Neuronal stem cell (in vitro differentiated cells): ENCODE data around the gene CNTROB.

Experiments used
- DNase-seq: peaks from one replicate; pipeline ENCODE4 v3.0.0-alpha.2; 2013; ENCODE audit warnings: low spot score
- H2AFZ ChIP-seq: one replicate; pipeline ENCODE4 v1.6.1; 2013; ENCODE audit warnings: mild to moderate bottlenecking, low read length, inconsistent platforms
- H2AK5ac ChIP-seq: 2 replicates; pipeline ENCODE4 v1.6.1; 2013; ENCODE audit warnings: low read depth, mild to moderate bottlenecking, inconsistent platforms, low read length, moderate library complexity, mixed read lengths
- H2BK120ac ChIP-seq: 2 replicates; pipeline ENCODE4 v1.6.1; 2013; ENCODE audit warnings: low read depth, mild to moderate bottlenecking, inconsistent platforms, low read length, moderate library complexity, mixed read lengths
- H2BK12ac ChIP-seq: one replicate; pipeline ENCODE4 v1.6.1; 2013; ENCODE audit warnings: low read length, inconsistent platforms
- H2BK15ac ChIP-seq: 2 replicates; pipeline ENCODE4 v1.6.1; 2013; ENCODE audit warnings: mild to moderate bottlenecking, low read length, inconsistent platforms, mixed read lengths
- H2BK5ac ChIP-seq: one replicate; pipeline ENCODE4 v1.6.1; 2013; ENCODE audit warnings: inconsistent platforms, mild to moderate bottlenecking, low read length, moderate library complexity
- H3K14ac ChIP-seq: one replicate; pipeline ENCODE4 v1.6.1; 2013; ENCODE audit warnings: low read length, inconsistent platforms
- H3K18ac ChIP-seq: 2 replicates; pipeline ENCODE4 v1.6.1; 2013; ENCODE audit warnings: low read length, inconsistent platforms
- H3K23ac ChIP-seq: 2 replicates; pipeline ENCODE4 v1.6.1; 2013; ENCODE audit warnings: low read depth, mild to moderate bottlenecking, mixed read lengths, low read length, inconsistent platforms; ENCODE audit not compliant: poor library complexity
- H3K27ac ChIP-seq: replicated peaks from 3 replicates; pipeline ENCODE4 v1.5.1; 2013; ENCODE audit warnings: low read length, inconsistent platforms
- H3K27me3 ChIP-seq, 3 experiments: 2 replicates each; pipeline ENCODE4 v1.6.1; 2013; ENCODE audit warnings: low read length in 3 of 3, mild to moderate bottlenecking in 2 of 3, inconsistent platforms in 1 of 3, low read depth in 1 of 3, mixed read lengths in 1 of 3, moderate library complexity in 1 of 3; ENCODE audit not compliant: control insufficient read depth in 3 of 3, insufficient read depth in 3 of 3
- H3K36me3 ChIP-seq, 2 donors: replicated peaks in 1 of 2; 2 replicates each; pipeline ENCODE4 v1.6.1; 2013; ENCODE audit warnings: low read length in 2 of 2; ENCODE audit not compliant: control insufficient read depth in 2 of 2, insufficient read depth in 2 of 2
- H3K4ac ChIP-seq: 2 replicates; pipeline ENCODE4 v1.6.1; 2013; ENCODE audit warnings: inconsistent platforms, mild to moderate bottlenecking, low read length, moderate library complexity
- H3K4me1 ChIP-seq, 2 donors: 1 replicate in 1 of 2; 2 replicates in 1 of 2; pipeline ENCODE4 v1.6.1; 2013; ENCODE audit warnings: low read length in 2 of 2, low read depth in 1 of 2; ENCODE audit not compliant: control insufficient read depth in 2 of 2, insufficient read depth in 1 of 2
- H3K4me2 ChIP-seq: one replicate; pipeline ENCODE4 v1.6.1; 2013; ENCODE audit warnings: mild to moderate bottlenecking, low read length, inconsistent platforms; ENCODE audit not compliant: insufficient read depth, poor library complexity, severe bottlenecking
- H3K4me3 ChIP-seq, 2 donors: 2 replicates each; pipeline ENCODE4 v1.5.1; 2013; ENCODE audit warnings: low read length in 2 of 2, mild to moderate bottlenecking in 2 of 2, inconsistent platforms in 1 of 2, moderate library complexity in 1 of 2
- H3K79me1 ChIP-seq: one replicate; pipeline ENCODE4 v1.6.1; 2013; ENCODE audit warnings: low read depth, mild to moderate bottlenecking, inconsistent platforms, low read length, moderate library complexity
- H3K9ac ChIP-seq: one replicate; pipeline ENCODE4 v1.6.1; 2013; ENCODE audit warnings: mild to moderate bottlenecking, low read depth, low read length, inconsistent platforms; ENCODE audit not compliant: poor library complexity
- H3K9me3 ChIP-seq, 2 donors: replicated peaks in 1 of 2; 2 replicates each; pipeline versions ENCODE3 to v1.6.1; 2013; ENCODE audit warnings: low read length in 2 of 2, mild to moderate bottlenecking in 2 of 2, inconsistent platforms in 1 of 2, low read depth in 1 of 2, mixed read lengths in 1 of 2, moderate library complexity in 1 of 2; ENCODE audit not compliant: control insufficient read depth in 2 of 2, insufficient read depth in 1 of 2
- H4K8ac ChIP-seq: one replicate; pipeline ENCODE4 v1.6.1; 2013; ENCODE audit warnings: low read depth, mild to moderate bottlenecking, inconsistent platforms, low read length, moderate library complexity
- H4K91ac ChIP-seq: one replicate; pipeline ENCODE4 v1.6.1; 2013; ENCODE audit warnings: low read length, low read depth, mild to moderate bottlenecking, inconsistent platforms; ENCODE audit not compliant: poor library complexity
- WGBS, 2 donors: extraction: QIAGEN DNeasy Blood & Tissue Kit; methylation state at CpG; one replicate each; pipeline ENCODE4 v1.1.7; 2013; ENCODE audit warnings: missing lambda C conversion rate in 2 of 2, mixed read lengths in 1 of 2; ENCODE audit not compliant: insufficient read length in 2 of 2, insufficient replicate concordance in 1 of 2; ENCODE audit errors: extremely low coverage in 2 of 2; 5-methylcytosine and 5-hydroxymethylcytosine counted together

The CNTROB gene

DNA sequence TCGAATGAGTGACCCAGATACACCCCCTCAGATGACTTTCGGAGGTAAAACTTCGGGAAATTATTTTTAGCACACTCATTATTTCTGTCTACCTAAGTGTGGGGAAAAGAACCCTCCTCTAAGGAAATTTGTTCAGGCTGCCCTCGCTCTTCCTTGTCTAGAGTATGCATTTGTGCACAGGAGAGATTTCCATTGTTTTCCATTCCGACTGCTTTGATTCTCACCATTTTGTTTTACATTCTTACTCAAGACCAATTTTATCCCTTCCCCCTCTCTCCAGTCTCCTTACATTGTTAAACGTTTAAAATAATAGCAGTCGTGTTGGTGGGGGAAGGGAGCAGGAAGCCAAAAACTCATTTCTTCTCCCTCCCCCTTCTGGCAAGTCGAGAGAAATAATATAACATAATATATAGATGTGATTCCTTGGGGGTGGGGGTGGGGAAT, 44.9 kb upstream of the CNTROB start:
- DNase-seq = no peak
- H3K4me1 ChIP-seq = peaks cover 31 to 32% of the 10 kb centered on the region in 2 donors

DNA sequence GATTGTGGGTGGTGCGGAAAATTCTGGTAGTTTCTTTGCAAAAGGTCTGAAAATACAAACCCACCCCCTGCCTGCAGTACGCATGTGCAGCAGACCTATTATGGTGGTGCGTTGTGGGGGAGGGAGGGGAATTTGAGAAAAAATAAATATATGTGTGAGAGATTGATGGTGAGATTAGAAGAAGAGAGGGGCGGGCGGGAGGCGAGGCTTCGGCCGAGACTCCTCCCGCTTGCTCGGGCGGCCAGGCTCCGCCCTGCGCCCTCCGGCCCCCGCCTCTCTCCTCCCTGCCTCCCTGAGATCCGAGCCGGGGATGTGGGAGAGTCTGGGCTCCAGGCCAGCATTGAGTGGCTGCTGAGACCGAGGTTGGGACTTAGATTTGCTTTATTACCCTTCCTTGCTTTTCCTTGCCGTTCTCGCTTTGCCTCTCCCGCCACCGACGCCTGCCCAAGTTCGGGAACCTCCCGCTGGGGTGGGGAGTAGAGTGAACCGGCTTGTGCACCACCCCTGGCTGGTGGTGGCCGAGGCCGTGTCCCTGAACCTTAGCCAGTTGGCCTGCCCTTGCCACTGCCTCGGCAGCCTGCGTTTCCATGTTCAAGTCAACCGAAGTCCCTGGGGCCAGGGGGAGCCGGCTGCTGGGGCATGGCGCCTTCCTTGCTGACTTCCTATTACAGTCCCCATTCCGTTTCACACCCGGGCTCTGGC, 44.4 kb upstream of the CNTROB start:
- H2BK12ac ChIP-seq = peak overlapping the region; percentile 95
- peak overlapping the region; percentile 84 for H2AFZ ChIP-seq
- no peak overlapping the region for H4K91ac ChIP-seq
- peak; percentile 60 for DNase-seq
- H3K9me3 ChIP-seq = no peaks in the 10 kb centered on the region
- H3K27ac ChIP-seq = no peak overlapping the region
- no CpG with 5 or more reads among the region's 35 CpGs for WGBS, 2 donors
- peak overlapping the region; percentile 86 for H3K14ac ChIP-seq
- H3K18ac ChIP-seq = peak overlapping the region; percentile 93
- peak overlapping the region; percentile 69 for H3K23ac ChIP-seq
- H3K9ac ChIP-seq = peak overlapping the region; percentile 76
- no peak overlapping the region for H2BK120ac ChIP-seq
- H3K79me1 ChIP-seq = no peaks in the 10 kb centered on the region
- H2BK15ac ChIP-seq = peak overlapping the region; percentile 86
- no peak overlapping the region for H3K4ac ChIP-seq
- H4K8ac ChIP-seq = no peak overlapping the region
- H2AK5ac ChIP-seq = peak overlapping the region; percentile 40
- peaks cover 31 to 32% of the 10 kb centered on the region in 2 donors for H3K4me1 ChIP-seq
- no peaks in the 10 kb centered on the region for H3K27me3 ChIP-seq
- peak overlapping the region; percentile 66 to 67 for H3K4me3 ChIP-seq
- H3K36me3 ChIP-seq = peaks cover 5 to 35% of the 10 kb centered on the region in 2 donors
- H3K4me2 ChIP-seq = peak overlapping the region; percentile 100
- peak overlapping the region; percentile 63 for H2BK5ac ChIP-seq

More for the DNA sequence above, 44.9 kb upstream of the CNTROB start:
- H2AFZ ChIP-seq = peak overlapping the region; percentile 84
- H4K91ac ChIP-seq = no peak overlapping the region
- H4K8ac ChIP-seq = no peak overlapping the region
- H3K9ac ChIP-seq = no peak overlapping the region
- H3K4me3 ChIP-seq = peak overlapping the region in 1 of 2 donors; percentile 67
- H3K36me3 ChIP-seq = peaks cover 6 to 37% of the 10 kb centered on the region in 2 donors
- no peak overlapping the region for H2BK15ac ChIP-seq
- H3K4ac ChIP-seq = no peak overlapping the region
- no peak overlapping the region for H2AK5ac ChIP-seq
- WGBS, 2 donors = no CpG with 5 or more reads among the region's 8 CpGs
- H3K27ac ChIP-seq = no peak overlapping the region
- no peaks in the 10 kb centered on the region for H3K9me3 ChIP-seq
- H3K4me2 ChIP-seq = peak overlapping the region; percentile 100
- H2BK5ac ChIP-seq = no peak overlapping the region
- no peak overlapping the region for H3K14ac ChIP-seq
- H3K79me1 ChIP-seq = no peaks in the 10 kb centered on the region
- no peak overlapping the region for H3K23ac ChIP-seq
- peaks cover 0 to 1% (median 0%) of the 10 kb centered on the region in 3 experiments for H3K27me3 ChIP-seq
- H2BK12ac ChIP-seq = no peak overlapping the region
- no peak overlapping the region for H2BK120ac ChIP-seq
- H3K18ac ChIP-seq = no peak overlapping the region

DNA sequence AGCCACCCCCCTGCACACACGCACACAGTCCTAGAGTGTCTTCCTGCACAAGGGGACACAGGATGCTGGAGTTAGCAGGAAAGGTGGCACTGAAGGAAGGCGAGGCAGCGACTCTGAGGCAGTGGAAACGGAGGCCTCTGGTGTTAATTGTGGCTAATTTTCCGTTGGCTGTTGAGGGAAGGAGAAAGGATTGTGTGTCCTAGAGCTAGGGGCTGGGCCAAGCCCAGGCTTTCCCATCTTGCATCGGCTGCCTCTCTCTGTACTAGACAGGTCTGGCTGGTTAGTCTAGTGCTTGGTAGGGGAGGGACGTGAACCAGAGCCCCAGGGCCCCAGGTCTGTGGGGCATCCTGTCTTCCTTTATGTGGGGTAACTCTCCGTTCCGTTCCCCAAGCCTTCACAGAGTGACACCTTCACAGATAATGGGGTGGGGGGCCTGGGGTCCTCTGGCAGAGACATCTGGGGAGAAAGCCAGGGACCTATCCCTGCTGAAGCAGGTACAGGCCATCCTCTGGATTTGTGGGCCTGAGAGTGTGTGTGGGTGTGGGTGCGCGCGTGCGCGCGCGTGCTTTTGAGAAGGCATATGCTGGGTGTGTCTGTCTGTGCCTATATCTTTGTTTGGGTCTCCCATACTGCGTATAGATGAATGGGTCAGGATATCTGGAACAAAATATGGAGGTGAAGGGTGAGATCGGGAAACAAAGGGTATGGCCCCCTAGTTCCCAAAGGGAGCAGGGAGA, 43.7 kb upstream of the CNTROB start, which contains the start of gene CHD3:
CHD3 (plus strand) TSS at position 606 of the 737 bp plus-strand sequence. CDS start 212 bp downstream, outside the sequence.
- Histone ChIP-seq H2BK15ac (peak within 1 kb of the TSS; percentile 86), H3K36me3 (peaks cover 5 to 35% of the 10 kb centered on the region in 2 donors), H3K9ac (peak within 1 kb of the TSS; percentile 76), H2AK5ac (peak within 1 kb of the TSS; percentile 40), H3K4me2 (peak within 1 kb of the TSS; percentile 100), H2BK5ac (peak within 1 kb of the TSS; percentile 63), H3K14ac (peak within 1 kb of the TSS; percentile 86), H3K9me3 (no peaks in the 10 kb centered on the region), H2AFZ (peak within 1 kb of the TSS; percentile 84), H3K27ac (no peak within 1 kb of the TSS), H3K4me3 (peak within 1 kb of the TSS; percentile 66 to 67), H3K79me1 (no peaks in the 10 kb centered on the region), H3K27me3 (no peaks in the 10 kb centered on the region), H3K23ac (peak within 1 kb of the TSS; percentile 69), H2BK120ac (no peak within 1 kb of the TSS), H2BK12ac (peak within 1 kb of the TSS; percentile 95), H3K18ac (peak within 1 kb of the TSS; percentile 93), H4K8ac (no peak within 1 kb of the TSS), H3K4ac (no peak within 1 kb of the TSS), H4K91ac (no peak within 1 kb of the TSS), H3K4me1 (peaks cover 31 to 32% of the 10 kb centered on the region in 2 donors)
- WGBS, 2 donors = no CpG with 5 or more reads among the region's 18 CpGs
- DNase-seq = no peak
